Uterus (tissue), 2 donors: ENCODE measurements around the gene WFDC10B.

Source experiments
- POLR2A ChIP-seq, 2 donors: fragments of 450-650 bp; IDR thresholded peaks; one replicate each; pipeline ENCODE4 v1.6.1; 2016; ENCODE audit warnings: antibody characterized with exemption in 2 of 2, mild to moderate bottlenecking in 1 of 2, moderate library complexity in 1 of 2
- TF ChIP-seq, protein P1 (sequence below), 4 experiments: fragments of 200-600 bp in 2 of 4; fragments of 450-650 bp in 2 of 4; sonication (generic) in 2 of 4; IDR thresholded peaks; one replicate each; pipeline ENCODE4 v1.5.1; 2016 to 2019; ENCODE audit warnings: antibody characterized with exemption in 4 of 4, mild to moderate bottlenecking in 2 of 4, moderate library complexity in 1 of 4

DNA sequence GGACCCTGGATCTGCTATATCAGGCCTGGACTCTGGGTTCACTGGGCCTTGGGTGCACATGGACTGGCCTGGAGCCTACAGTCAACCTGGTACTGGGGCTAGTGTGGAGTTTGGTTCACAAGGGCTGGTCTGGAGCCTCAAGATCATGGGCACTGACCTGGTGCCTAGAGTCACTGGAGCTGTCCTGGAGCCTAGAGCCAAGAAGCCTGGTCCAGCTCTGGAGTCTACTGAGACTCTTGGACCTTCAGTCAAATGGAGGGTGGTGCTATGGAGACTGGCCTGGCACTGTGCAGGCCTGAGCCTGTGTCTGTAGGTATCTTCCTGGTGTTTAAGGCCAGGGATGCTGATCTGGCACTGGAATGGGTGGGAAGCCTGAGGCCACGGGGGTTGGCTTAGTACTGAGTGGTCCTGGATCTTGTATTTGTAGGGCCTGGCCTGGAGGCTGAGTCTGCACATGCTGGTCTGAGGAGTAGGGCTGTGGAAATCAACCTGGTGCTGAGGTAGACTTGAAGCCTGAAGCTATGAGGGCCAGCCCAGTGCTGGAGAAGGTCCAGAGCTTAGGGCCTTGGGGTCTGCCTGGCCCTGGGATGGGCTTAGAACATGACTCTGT is 57.3 kb downstream of the WFDC10B start:
- TF ChIP-seq, protein P1, sequence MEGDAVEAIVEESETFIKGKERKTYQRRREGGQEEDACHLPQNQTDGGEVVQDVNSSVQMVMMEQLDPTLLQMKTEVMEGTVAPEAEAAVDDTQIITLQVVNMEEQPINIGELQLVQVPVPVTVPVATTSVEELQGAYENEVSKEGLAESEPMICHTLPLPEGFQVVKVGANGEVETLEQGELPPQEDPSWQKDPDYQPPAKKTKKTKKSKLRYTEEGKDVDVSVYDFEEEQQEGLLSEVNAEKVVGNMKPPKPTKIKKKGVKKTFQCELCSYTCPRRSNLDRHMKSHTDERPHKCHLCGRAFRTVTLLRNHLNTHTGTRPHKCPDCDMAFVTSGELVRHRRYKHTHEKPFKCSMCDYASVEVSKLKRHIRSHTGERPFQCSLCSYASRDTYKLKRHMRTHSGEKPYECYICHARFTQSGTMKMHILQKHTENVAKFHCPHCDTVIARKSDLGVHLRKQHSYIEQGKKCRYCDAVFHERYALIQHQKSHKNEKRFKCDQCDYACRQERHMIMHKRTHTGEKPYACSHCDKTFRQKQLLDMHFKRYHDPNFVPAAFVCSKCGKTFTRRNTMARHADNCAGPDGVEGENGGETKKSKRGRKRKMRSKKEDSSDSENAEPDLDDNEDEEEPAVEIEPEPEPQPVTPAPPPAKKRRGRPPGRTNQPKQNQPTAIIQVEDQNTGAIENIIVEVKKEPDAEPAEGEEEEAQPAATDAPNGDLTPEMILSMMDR (IDR thresholded peaks at IDR 0.05), result no peak
- TF ChIP-seq POLR2A (IDR thresholded peaks at IDR 0.05), result no peak
